DMS114 treated with DMSO at 0.1 percent for 48 hours (cell line): ENCODE results near the gene SH3GL3.

ENCODE experiments used
- DNase-seq: peaks from one replicate; lab custom pipeline; 2025; ENCODE audit not compliant: unreplicated experiment; lab: John Stamatoyannopoulos, UW

Gene SH3GL3

DNA sequence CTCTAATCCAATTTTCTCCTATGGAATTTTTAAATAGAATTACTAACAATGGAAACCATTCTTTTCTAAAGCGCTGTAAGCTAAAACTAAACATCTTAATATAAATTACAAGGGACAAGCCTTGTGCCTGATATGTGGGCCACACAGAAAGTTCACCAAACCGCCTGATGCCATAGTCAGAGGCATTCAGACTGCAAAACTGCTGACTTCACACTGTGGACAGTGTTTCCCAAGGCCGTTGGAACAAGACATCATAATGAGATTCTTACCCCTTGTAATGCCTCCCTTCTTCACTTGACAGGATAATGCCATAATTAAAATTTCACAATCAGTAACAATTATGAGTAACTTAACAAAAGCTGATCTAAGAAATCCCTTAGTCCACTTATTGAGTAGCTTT is 14.9 kb downstream of the SH3GL3 start:
- no peak for DNase-seq

DNA sequence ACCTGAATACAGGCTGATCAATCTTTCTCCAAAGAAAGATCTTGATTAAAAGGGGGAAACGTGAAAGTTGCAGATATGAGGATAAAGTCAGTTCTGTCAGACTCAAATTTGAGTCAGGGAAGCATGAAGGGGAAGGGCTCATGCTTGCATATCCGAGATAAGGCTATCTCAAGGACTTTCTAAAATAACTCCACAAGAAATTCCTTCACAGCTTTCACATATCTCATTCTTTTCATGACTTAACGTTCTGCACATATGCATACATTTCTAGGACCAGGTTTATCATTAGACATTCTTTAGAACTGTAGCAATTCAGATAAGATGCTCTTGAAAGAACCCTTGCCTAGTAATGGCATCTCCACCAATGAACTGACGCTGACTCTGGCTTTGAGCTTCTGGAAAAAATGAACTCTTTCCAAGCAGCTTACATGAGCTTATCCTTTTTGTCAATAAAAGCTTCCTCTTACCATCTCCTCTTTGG is 15.9 kb downstream of the SH3GL3 start:
- DNase-seq, result no peak

DNA sequence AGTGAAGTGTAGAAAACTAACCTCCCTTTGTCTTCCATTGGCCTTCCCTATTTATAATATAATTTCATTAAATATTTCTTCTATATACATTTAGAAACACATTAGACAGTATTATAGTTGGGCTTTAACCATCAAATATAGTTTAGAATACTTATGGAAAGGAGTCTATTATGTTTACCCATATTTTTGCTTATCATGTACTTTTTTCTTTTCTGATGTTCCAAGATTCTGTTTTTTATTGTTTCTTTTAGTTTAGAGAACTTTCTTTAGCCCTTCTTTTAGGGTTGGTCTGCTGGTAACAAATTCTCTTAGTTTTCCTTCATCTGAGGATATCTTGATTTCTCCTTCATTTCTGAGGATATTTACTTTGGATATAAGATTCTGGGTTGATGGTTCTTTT is 23.7 kb downstream of the SH3GL3 start:
- DNase-seq, result no peak

DNA sequence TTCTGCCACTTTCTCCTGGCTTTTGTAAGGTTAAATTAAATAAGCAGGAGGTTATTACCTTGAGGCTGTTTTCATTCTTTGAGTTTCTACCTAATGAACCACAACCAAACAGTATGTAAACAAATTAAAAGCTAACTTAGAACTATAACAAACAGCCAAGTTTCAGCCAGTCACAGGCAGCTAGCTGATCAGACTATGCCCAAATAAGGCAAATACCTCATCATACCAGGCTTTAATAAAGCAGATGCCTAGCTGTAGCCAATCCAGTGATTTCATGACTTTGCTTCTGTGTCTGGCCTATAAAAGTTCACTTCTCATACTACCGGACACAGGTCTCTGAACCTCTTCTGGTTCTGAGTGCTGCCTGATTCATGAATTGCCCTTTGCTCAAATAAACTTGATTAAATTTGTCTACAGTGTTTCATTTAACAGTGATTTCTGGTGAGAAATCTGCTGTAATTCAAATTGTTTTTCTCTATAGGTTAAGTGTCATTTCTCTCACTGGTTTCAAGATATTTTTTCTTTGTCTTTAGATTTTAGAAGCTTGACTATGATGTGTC is 24.2 kb downstream of the SH3GL3 start:
- DNase-seq, result no peak

DNA sequence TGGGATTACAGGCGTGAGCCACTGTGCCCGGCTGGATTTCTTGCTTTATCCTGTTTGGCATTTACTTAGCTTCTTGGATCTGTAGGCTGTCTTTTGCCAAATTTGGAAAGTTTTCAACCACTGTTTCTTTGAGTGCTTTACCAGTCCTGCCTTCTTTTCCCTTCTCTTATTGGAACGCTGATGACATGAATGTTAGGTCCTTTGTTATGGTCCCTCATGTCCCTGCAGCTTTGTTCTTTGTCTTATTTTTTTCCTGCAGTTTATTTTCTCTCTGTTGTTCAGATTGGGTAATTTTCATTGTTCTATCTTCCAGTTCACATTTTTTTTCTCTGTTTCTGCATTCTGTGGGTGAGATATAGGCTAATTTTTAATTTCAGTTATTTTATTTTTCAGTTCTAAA is 25.0 kb downstream of the SH3GL3 start:
- no peak for DNase-seq

DNA sequence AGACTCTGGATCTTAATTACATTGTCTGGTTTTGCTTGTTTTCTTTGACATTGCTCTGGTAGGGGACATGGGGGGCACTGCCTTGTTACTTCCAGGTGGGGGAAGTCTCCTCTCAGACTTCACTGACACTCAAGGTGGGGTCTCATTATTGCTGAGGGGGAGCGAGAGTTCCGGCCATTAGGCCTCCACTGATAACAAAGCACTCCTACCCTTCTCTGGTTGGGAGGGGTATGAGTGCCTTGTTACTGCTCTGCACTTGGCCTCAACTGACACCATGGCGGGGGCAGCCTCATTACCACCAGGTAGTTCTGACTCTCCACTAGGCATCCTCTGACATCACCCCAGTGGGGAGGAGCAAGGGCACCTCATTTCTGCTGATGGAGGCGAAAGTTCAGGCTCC is 25.7 kb downstream of the SH3GL3 start:
- DNase-seq, result no peak

DNA sequence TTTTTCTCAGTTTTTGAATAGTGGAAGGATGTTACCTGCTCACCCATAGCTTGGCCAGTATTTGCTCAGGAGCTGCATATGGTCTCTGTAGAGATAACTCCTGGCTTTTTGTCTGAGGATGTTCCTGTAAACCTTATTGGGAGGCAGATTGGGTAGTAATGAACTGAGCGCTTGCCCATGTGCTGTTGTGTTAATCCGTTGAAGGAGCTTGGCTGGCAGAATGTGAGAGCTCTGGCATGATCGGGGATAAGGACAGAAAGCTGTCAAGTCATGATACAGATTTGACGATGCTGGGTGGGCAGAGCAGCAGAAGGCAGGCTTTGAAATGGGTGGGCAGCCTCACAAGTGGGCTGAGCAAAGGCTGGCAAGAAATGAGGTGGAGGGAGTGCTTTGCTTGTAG is 27.4 kb downstream of the SH3GL3 start:
- DNase-seq, result no peak

DNA sequence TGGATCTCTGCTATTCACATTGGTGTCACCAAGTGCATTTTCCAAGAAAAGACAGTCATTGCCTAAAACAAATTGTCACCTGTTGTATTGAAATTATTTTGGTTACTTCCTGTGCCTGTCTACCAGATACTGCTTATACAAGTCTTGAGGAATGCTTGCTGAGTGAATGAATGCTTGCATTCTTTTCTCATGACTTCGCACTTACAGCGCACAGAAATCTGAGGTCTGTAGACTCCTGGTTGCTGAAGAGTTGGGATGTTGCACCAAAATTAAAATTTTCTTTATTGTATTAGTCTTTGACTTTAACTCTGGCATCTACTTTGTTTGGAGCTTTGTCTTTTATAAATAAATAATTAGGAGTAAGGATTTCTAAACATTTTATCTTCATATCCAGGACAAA is 28.4 kb downstream of the SH3GL3 start:
- DNase-seq, result no peak

DNA sequence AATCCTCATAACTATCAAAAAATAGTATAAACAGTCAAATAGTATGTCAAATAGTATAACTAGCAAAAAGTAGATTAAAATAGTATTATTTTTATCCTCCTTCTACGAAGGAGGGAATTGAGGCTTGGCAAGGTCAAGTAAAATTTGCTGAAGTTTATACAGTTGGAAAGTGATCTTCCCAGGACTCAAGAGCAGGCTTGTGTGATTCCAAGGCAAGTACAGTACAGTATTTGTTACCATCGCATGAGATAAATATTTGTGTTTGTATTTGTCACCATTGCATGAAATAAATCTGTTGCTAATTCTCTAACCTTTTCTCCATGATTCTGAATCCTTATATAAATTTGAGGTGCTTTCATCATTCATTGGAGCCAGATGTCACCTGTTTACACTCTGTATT is 28.9 kb downstream of the SH3GL3 start:
- no peak for DNase-seq

DNA sequence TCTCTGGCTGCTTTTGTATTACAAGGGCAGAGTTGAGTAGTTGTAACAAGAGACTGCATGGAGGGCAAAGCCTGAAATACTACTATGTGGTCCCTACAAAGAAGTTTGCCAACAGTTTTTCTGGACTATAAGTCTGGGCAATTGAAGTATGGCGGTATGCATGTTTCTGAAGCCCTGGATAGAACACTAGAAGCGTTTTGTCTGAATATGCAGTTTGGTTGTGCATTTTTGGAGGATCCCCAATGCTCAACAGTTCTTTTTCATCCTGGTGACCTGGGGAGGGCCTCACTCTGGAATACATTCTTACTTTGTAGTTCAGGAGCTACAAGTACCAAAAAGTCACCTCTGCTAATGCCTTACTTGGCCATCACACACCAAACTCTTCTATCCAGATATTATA is 29.6 kb downstream of the SH3GL3 start:
- no peak for DNase-seq

DNA sequence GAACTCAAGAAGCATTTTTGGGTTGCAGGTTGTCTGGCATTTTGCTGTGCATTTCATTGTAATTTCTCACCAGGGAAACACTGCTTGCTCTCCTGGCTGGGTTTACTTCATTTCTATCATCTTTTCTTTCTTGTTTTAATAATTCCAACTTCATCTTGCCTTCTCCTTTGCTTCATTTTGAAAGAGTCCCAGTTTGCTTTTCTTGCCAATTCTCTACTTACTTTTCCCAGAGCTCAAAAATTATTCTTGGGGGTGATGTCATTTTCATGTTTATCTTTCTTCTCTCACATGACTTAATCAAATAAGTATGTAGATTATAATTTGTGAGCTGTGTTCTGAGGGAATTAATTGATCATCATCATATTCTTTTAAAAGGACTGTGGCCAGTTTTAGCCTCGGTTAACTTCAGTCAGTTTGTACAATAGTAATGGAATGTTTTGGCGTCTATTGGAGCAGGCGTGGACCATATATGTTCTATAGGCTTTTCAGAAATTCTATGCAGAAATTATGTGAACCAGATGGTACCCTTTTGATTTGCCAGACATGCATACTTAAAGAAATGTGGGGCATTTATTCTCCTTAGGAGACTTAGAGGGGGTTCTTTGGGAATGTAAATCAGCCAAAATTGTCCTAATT is 30.1 kb downstream of the SH3GL3 start:
- no peak for DNase-seq

DNA sequence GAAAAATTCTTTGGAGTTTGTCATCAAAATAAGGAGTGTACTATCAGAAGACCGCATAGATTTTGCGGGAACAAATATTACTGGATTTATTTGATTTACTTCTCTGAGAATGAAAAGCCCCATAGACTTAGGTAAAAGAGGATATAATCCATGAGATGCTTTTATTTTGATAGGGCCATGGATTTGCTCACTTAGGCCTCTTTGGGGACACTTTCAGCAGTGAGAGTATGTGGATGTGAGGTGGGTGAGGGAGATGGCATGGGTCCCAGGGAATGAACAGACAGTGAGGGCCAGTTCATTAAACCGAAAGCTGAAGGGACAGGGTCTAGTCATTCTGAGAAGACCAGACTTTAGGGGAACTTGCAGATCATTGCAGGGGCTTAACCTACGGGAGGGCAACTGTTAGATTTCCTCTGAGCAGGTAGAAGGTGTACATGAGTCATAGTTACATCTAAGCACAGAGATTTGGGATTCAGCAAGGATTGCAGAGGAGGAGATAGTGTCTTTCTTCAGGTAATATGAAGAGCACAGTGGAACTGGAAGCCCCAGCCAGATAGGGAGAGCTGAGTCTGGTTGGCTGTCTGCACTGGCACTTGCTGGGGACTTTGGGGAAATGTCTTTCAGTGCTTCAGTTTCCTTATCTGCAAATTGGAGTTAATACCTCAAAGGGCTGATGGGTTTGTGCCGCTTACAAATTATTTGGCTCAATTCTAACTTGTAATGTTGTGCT is 30.8 kb downstream of the SH3GL3 start:
- no peak for DNase-seq

DNA sequence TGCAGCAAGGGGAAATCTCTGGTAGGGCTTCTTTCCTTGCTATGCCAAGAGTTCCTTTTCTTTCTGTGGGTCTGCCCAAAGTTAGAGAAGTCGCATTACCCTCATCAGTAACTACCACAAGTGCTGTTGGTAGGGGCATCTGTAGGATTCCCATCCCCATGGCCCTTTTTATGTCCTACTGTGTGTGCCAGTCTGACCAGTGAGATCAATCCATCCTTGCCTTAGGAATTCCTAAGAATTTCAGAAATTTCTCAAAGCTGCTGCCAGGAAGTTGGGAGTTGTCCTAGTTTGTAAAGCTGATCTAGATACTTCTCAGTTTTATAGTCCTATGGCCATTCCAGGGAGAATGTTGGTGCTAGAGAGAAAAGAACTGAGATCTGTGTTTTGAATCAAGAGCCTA is 36.5 kb downstream of the SH3GL3 start:
- DNase-seq, result no peak

DNA sequence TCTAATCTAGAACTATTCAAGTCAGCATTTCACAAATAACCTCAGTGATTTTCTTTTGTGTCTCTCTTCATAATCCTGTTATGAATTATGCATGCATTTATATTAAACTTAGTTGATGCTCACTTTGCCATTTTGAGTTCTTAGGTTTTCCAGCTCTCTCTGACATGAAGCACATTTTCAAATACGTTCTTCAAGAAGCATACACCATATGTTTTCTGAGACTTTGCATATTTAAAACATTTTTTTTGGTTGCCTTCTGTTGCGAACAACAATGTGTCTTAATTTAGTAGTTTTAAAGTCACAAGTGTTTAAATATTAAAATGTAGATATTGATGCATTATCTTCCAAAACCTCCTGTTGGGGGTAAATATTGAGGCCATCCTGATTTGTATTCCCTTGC is 37.5 kb downstream of the SH3GL3 start:
- DNase-seq, result no peak

DNA sequence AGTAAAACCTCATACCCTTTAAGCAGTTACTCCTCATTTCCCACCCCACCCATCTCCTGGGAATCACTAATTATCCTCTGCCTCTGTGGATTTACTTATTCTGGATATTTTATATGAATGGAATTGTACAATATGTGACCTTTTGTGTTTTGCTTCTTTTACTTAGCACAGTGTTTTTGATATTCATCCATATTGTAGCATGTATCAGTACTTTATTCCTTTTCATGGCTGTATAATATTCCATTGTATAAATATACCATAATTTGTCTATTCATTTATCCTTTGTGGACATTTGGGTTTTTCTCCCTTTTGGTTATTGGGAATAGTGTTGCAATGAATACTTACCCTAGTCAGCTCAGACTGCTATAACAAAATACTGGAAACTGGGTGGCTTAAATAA is 39.2 kb downstream of the SH3GL3 start:
- no peak for DNase-seq

DNA sequence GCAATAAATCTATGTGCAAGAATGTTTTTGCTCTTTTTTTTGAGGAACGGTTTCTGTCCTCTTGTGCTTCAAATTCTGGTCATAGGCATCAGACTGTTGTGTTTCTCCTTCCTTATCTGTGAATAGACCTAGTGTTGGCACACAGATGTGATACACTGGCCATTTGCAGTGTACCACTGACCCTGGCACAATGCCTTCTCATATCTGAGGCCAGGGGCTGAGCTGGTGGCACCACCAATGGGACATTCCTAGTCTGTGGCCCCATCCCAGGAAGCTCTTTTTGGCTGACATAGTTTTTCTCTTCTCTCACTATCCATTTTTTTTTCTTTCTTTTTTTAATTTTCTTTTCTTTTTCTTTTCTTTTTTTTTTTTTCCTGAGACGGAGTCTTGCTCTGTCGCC is 40.4 kb downstream of the SH3GL3 start:
- DNase-seq, result no peak

DNA sequence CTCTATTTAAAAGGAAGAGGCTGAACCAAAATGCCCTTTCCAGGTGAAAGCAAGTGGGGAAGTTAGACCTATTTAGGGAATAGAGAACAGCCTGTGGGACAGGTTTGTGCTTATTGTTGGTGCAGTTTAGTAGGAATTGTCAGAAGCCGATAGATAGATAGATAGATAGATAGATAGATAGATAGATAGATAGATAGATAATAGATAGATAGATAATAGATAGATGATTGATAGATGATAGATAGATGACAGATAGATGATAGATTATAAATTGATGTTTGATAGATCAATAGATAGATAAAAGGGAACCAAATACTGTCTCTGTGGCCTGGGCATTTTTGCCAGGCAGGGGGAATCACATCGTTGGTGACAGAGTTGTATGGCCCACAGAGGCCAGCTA is 42.5 kb downstream of the SH3GL3 start:
- DNase-seq, result no peak

DNA sequence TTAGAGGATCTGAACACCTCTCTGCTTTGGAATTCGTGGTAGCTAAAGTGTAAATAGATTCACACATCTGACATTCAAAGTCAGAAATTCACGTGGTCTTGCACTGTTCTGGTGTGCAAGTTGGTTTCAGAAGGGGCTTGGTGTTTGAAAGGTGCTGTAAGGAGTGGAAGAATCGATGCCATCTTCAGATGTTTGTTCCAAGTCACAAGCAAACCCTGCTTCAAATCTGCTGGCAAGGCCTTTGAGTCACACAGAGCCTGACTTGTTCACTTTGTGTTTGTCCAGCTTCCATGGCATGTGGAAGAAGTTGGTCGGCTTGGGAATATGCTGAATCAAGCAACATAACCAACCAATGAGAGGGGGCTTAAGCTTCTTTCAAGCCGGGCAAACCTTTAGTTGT is 44.3 kb downstream of the SH3GL3 start:
- no peak for DNase-seq

DNA sequence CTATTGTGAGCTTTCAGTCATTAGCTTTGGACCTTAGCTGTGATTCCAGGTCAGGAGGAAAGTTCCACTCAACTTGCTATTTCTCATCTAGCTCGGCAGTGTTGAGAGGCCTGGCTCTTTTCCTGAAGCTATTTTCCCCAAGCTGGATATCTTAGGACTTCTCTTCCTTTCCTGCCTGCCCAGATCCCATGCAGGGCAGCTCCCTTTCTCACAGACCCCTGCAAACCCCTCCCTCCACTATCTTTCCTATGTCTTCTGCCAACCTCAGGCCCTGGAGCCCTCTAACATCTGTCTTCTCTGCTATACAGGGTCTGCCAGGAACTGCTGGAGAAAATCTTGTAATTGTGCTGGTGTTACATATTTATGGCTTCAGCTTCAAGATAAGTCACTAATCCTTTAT is 49.6 kb downstream of the SH3GL3 start:
- DNase-seq, result no peak

DNA sequence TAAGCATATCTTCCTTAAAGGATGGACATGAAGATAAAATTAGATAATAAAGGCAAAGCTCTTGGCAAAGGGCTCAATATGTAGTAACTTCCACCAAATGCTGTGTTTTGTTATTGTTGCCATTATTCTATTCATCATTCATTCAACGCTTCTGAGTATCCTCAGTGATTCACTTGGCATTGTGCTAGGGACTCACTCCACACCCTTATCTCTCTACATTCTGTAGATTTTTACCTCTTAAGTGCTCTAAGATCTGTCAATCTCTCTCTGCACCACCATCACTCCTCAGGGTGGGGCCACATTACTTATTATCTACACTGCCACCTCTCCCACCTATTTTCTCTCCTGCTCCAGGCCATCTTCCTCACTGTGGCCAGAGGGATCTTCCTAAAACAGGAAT is 51.2 kb downstream of the SH3GL3 start:
- DNase-seq, result no peak

DNA sequence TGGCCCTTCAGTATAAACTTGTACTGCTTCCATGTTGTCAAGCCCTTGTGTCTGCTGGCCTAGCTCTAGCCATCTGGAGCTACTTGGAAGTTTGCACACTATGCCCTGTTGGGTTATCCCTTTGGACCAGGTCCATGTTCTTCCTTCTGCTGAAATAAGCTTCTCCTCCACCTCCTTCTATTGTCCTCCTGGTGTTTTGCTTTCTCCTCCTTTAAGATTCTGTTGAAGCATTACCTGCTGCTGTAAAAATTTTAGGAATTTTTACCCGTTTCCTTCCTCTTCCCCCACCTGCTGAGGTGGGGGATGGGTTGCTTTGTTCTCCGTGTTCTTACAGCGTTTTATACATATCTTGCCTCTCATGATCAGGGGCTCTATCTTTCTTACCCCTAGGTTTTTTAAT is 51.7 kb downstream of the SH3GL3 start:
- no peak for DNase-seq

DNA sequence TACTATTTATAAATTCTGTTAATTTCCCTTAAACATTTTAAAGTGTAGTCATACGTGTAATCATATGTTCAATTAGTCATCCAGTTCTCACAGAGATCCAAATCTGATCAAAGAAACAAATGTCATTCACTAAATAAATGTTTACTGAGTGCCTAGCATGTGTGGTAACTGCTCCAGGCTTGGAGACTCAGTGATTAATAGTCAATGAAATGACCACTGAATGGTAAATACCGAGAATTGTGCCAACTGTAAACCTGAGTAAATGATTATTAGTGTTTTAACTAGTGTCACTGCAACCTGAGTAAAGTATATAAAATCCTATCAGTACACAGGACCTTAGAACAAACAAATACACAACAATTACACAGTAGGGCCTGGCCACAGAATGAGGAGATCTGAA is 52.3 kb downstream of the SH3GL3 start:
- DNase-seq, result no peak
